Muscle of leg (tissue), 11 donors: ENCODE measurements around the gene CATSPER1. TPM values are rescaled to one million over a fixed set of nuclear protein-coding genes. Genes with fewer than 3 reads are reported as not detected.
"Not testable (repeated sequence)": the region's sequence is repeated elsewhere in the genome, so short reads cannot be mapped to it uniquely, and the experiment has no call there.

ENCODE experiments used
- DNase-seq: peaks from one replicate; pipeline ENCODE4 v3.0.0; 2013
- H3K27ac ChIP-seq: one replicate; pipeline ENCODE4 v1.5.1; 2013; ENCODE audit warnings: mild to moderate bottlenecking, low read length, control low read depth
- H3K27me3 ChIP-seq: one replicate; pipeline ENCODE4 v1.6.1; 2013; ENCODE audit warnings: low read length; ENCODE audit not compliant: control insufficient read depth, insufficient read depth
- H3K36me3 ChIP-seq: one replicate; pipeline ENCODE4 v1.6.1; 2013; ENCODE audit warnings: low read length; ENCODE audit not compliant: control insufficient read depth, insufficient read depth
- H3K4me1 ChIP-seq: one replicate; pipeline ENCODE4 v1.6.1; 2013; ENCODE audit warnings: low read length; ENCODE audit not compliant: control insufficient read depth, insufficient read depth
- H3K4me3 ChIP-seq: one replicate; pipeline ENCODE4 v1.5.1; 2013; ENCODE audit warnings: low read length, control low read depth
- H3K9me3 ChIP-seq: replicated peaks from 2 replicates; pipeline ENCODE4 v1.6.1; 2013; ENCODE audit warnings: low read depth, low read length; ENCODE audit not compliant: control insufficient read depth
- WGBS: methylation state at CpG from one replicate; pipeline ENCODE4 v1.1.5; 2013; ENCODE audit warnings: missing lambda C conversion rate; ENCODE audit not compliant: insufficient coverage; 5-methylcytosine and 5-hydroxymethylcytosine counted together
- polyA plus RNA-seq, 8 donors: library from polyadenylated mRNA; unstranded; fragments of 120-200 nt; gene quantifications; one replicate each; pipeline versions ENCODE4 v1.2.1 to v1.2.3, GENCODE V29; 2013; ENCODE audit warnings: inconsistent platforms in 1 of 8, low replicate concordance in 1 of 8; ENCODE audit not compliant: insufficient read length in 8 of 8, insufficient read depth in 1 of 8
- total RNA-seq: library from RNA; stranded (reverse); fragments of 120-200 nt; gene quantifications from one replicate; pipeline ENCODE4 v1.2.4, GENCODE V29; 2013

CATSPER1 gene
- total and polyA plus RNA-seq, 9 donors, result 0.09 to 0.19 (median 0.16) TPM; not detected in 5

DNA sequence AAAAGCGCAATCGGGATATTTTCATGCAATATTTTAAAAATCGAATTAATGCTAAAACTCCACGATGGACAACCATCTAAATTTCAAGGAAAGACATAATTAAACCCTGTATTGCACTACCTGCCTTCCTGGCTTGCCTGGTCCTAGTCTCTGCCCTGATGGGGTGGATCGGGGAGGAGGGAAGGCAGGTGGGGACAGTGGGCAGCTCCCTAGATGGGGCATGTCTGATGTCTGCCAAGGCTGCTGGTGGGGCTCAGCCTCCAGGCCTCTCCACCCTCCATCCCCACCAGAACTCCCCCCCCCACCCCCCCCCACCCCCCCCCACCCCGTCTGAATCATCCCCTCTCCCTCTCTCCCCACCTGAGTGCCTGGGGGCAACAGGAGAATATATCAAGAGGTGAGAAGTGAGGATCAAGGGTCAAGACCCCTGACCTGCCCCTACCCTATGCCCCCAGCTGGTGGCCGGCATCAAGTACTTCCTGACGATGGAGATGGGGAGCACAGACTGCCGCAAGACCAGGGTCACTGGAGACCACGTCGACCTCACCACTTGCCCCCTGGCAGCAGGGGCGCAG, 13.8 kb downstream of the CATSPER1 start:
- Histone ChIP-seq H3K9me3 (no peaks in the 10 kb centered on the region), H3K27ac (no peak overlapping the region), H3K27me3 (peaks cover 49% of the 10 kb centered on the region), H3K4me1 (peaks cover 12% of the 10 kb centered on the region), H3K4me3 (no peak overlapping the region), H3K36me3 (no peaks in the 10 kb centered on the region)
- WGBS, result 20% methylated on average over 6 of the region's 12 CpGs
- no peak for DNase-seq

DNA sequence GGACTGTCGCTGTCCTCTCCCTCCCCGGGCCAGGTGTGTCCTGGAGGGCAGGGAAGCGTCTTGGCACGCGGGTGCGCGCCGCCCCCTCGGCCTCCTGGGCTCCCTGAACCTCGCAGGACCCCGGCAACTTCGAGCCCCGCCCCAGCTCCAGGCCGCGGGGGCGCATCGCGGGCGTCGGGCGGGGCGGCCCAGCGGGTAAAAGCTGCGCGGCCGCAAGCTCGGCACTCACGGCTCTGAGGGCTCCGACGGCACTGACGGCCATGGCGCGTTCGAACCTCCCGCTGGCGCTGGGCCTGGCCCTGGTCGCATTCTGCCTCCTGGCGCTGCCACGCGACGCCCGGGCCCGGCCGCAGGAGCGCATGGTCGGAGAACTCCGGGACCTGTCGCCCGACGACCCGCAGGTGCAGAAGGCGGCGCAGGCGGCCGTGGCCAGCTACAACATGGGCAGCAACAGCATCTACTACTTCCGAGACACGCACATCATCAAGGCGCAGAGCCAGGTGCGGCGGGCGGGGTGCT, 14.4 kb downstream of the CATSPER1 start, which contains the start of gene CST6:
Gene CST6, plus strand, starts transcription at position 224 of the 519 bp plus-strand sequence. Its CDS starts 37 bp downstream, at position 261.
- Histone ChIP-seq H3K4me1 (peaks cover 12% of the 10 kb centered on the region), H3K4me3 (no peak within 1 kb of the TSS), H3K27ac (no peak within 1 kb of the TSS), H3K27me3 (peaks cover 49% of the 10 kb centered on the region), H3K36me3 (no peaks in the 10 kb centered on the region), H3K9me3 (no peaks in the 10 kb centered on the region)
- 5% methylated on average over 59 of the region's 61 CpGs for WGBS
- DNase-seq, result no peak

DNA sequence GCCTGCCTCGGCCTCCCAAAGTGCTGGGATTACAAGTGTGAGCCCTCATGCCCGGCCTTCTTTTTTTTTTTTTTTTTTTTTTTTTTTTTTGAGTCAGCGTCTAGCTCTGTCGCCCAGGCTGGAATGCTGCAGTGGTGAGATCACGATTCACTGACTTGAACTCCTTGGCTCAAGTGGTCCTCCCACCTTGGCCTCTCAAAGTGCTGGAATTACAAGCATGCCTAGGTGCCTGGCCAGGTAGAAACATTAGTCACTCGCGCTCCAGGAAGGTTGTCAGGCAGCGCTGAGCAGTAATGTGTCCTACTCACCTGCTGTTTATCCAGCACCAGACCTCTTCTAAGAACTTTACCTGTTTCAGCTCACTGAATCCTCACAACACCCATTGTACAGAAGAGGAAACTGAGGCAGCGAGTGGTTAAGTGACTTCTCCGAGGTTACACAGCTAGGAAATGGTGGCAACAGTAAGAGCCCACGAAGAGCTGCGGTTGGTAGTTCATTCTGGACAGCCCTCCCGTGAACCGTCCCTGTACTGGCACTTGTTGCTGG, 15.0 kb downstream of the CATSPER1 start:
- Histone ChIP-seq H3K27ac (no peak overlapping the region), H3K4me3 (no peak overlapping the region), H3K4me1 (peaks cover 9% of the 10 kb centered on the region), H3K9me3 (no peaks in the 10 kb centered on the region), H3K36me3 (peaks cover 3% of the 10 kb centered on the region), H3K27me3 (peaks cover 49% of the 10 kb centered on the region)
- 37% methylated on average over 12 of the region's 14 CpGs for WGBS
- DNase-seq, result no peak

GRCh38 chr11:66010036-66010435, 16.2 kb downstream of the CATSPER1 start:
- H3K27me3 ChIP-seq, result peaks cover 49% of the 10 kb centered on the region
- DNase-seq, H3K9me3 ChIP-seq, H3K27ac ChIP-seq, H3K4me1 ChIP-seq, H3K36me3 ChIP-seq, H3K4me3 ChIP-seq: not testable (repeated sequence)
- 47% methylated on average over 4 of the region's 4 CpGs for WGBS

- peaks cover 1% of the 10 kb centered on the region for H3K4me1 ChIP-seq
- H3K9me3 ChIP-seq, result no peaks in the 10 kb centered on the region
- H3K27ac ChIP-seq, result no peak overlapping the region
- 36% methylated on average over 5 of the region's 10 CpGs for WGBS
- peaks cover 46% of the 10 kb centered on the region for H3K27me3 ChIP-seq
- DNase-seq, result no peak
- no peak overlapping the region for H3K4me3 ChIP-seq
- H3K36me3 ChIP-seq, result peaks cover 21% of the 10 kb centered on the region
Measured at GRCh38 chr11:66008468-66009101, 17.7 kb downstream of the CATSPER1 start.

DNA sequence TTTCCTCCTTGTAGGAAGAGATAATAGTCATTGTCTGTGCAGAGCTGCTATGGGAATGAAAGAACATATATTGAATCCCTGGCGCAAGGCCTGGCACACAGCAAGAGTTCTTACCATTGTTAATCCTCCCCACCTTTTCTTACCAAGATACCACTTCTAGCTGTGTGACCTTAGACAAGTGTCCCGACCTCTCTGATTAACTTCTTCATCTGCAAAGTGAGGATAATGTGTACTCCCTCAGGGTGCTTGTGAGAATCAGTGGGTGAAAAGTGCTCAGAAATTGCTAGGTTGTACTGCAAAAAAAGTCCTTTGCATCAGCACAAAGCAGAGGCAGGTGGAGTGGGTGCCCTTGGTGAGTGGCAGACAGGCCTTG, 18.2 kb downstream of the CATSPER1 start:
- no peak overlapping the region for H3K4me3 ChIP-seq
- peaks cover 41% of the 10 kb centered on the region for H3K27me3 ChIP-seq
- H3K9me3 ChIP-seq, result no peaks in the 10 kb centered on the region
- H3K4me1 ChIP-seq, result peaks cover 6% of the 10 kb centered on the region
- H3K36me3 ChIP-seq, result peaks cover 21% of the 10 kb centered on the region
- DNase-seq, result no peak
- H3K27ac ChIP-seq, result no peak overlapping the region
- WGBS, result 100% methylated on average over 1 of the region's 2 CpGs

- DNase-seq, result no peak
- H3K9me3 ChIP-seq, result no peaks in the 10 kb centered on the region
- H3K36me3 ChIP-seq, result peaks cover 21% of the 10 kb centered on the region
- no peak overlapping the region for H3K27ac ChIP-seq
- 65% methylated on average over 2 of the region's 5 CpGs for WGBS
- H3K27me3 ChIP-seq, result peaks cover 32% of the 10 kb centered on the region
- peaks cover 10% of the 10 kb centered on the region for H3K4me1 ChIP-seq
- H3K4me3 ChIP-seq, result no peak overlapping the region
Measured at GRCh38 chr11:66007201-66007634, 19.1 kb downstream of the CATSPER1 start.

DNA sequence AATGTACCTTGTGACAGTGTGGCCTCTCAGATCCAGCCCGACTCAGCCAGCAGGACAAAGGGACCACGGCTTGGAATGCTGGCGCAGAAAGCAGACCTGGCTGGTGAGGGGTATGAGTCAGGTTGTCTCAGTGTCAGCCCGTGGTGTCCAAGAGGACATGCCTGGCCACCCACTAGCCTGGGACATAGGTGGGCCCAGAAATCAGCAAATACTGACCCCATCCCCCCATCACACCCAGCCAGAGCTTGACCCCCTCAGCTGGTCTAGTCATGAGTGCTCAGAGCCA, 19.4 kb downstream of the CATSPER1 start:
- Histone ChIP-seq H3K27me3 (peaks cover 28% of the 10 kb centered on the region), H3K4me1 (peaks cover 10% of the 10 kb centered on the region), H3K36me3 (peaks cover 21% of the 10 kb centered on the region), H3K9me3 (no peaks in the 10 kb centered on the region), H3K4me3 (no peak overlapping the region), H3K27ac (no peak overlapping the region)
- WGBS, result 66% methylated on average over 3 of the region's 4 CpGs
- no peak for DNase-seq

GRCh38 chr11:66006134-66006890, 20.0 kb downstream of the CATSPER1 start:
- H3K27me3 ChIP-seq, result peaks cover 23% of the 10 kb centered on the region
- DNase-seq, result no peak
- H3K36me3 ChIP-seq, result peaks cover 21% of the 10 kb centered on the region
- 77% methylated on average over 11 of the region's 13 CpGs for WGBS
- H3K9me3 ChIP-seq, result no peaks in the 10 kb centered on the region
- no peak overlapping the region for H3K27ac ChIP-seq
- no peak overlapping the region for H3K4me3 ChIP-seq
- H3K4me1 ChIP-seq, result peaks cover 11% of the 10 kb centered on the region

- Histone ChIP-seq H3K27ac (no peak overlapping the region), H3K27me3 (peaks cover 4% of the 10 kb centered on the region), H3K9me3 (no peaks in the 10 kb centered on the region), H3K4me3 (no peak overlapping the region), H3K36me3 (peaks cover 34% of the 10 kb centered on the region), H3K4me1 (peaks cover 18% of the 10 kb centered on the region)
- DNase-seq, result no peak
- WGBS, result 90% methylated on average over 2 of the region's 4 CpGs
Measured at GRCh38 chr11:66004186-66004585, 22.1 kb downstream of the CATSPER1 start.
